Measurements from ENCODE around the gene KCNK10. TPM values are rescaled to one million over a fixed set of nuclear protein-coding genes. Genes with fewer than 3 reads are reported as not detected.

KCNK10 gene
- total and polyA plus RNA-seq, 4 experiments from 2014 or later = not detected

- POLR2A ChIA-PET (ENCODE audit: partially characterized antibody) = no interaction called here
- H3K9me3 Mint-ChIP-seq = no peaks in the 10 kb centered on the region
- DNase-seq = no peak
- Histone ChIP-seq H3K27ac (ENCODE audit: low read depth, low read length) (no peak overlapping the region), H3K36me3 (ENCODE audit: insufficient read depth, low read length) (no peaks in the 10 kb centered on the region), H3K27me3 (ENCODE audit: insufficient read depth, low read length) (peaks cover 8% of the 10 kb centered on the region), H3K9me3 (ENCODE audit: control insufficient read depth in 1 of 2, low read length in 2 of 2) (no peaks in the 10 kb centered on the region), H3K4me1 (ENCODE audit: insufficient read depth, low read length) (no peaks in the 10 kb centered on the region), H3K4me3 (ENCODE audit: low read length in 2 of 2) (no peak overlapping the region)
- H3K4me1 Mint-ChIP-seq = no peaks in the 10 kb centered on the region
- peaks cover 14 to 25% of the 10 kb centered on the region in 2 donors for H3K27me3 Mint-ChIP-seq
- H3K27ac Mint-ChIP-seq = no peak overlapping the region
- H3K4me3 Mint-ChIP-seq = no peak overlapping the region
- CTCF ChIA-PET (ENCODE audit: partially characterized antibody) = no interaction called here
- no peaks in the 10 kb centered on the region for H3K36me3 Mint-ChIP-seq
- intact Hi-C loops (cut with micrococcal nuclease) = no loop called here
These were observed 126.1 kb downstream of the KCNK10 start for GRCh38 chr14:88196925-88197324.

- ChIA-PET POLR2A (ENCODE audit: partially characterized antibody) (no interaction called here), CTCF (ENCODE audit: partially characterized antibody) (interaction anchor here (1.0 kb wide), 2 partner anchors 14 to 251 kb away, joined by 3 read pairs; no protein-coding TSS in a partner anchor)
- H3K4me1 ChIP-seq (ENCODE audit: insufficient read depth, low read length) = no peaks in the 10 kb centered on the region
- no peak overlapping the region for H3K4me3 ChIP-seq (ENCODE audit: low read length in 2 of 2)
- Mint-ChIP-seq H3K4me1 (no peaks in the 10 kb centered on the region), H3K27ac (no peak overlapping the region), H3K9me3 (no peaks in the 10 kb centered on the region), H3K4me3 (no peak overlapping the region), H3K27me3 (peaks cover 17 to 28% of the 10 kb centered on the region in 2 donors), H3K36me3 (no peaks in the 10 kb centered on the region)
- intact Hi-C loops (cut with micrococcal nuclease) = no loop called here
- H3K36me3 ChIP-seq (ENCODE audit: insufficient read depth, low read length) = no peaks in the 10 kb centered on the region
- H3K27me3 ChIP-seq (ENCODE audit: insufficient read depth, low read length) = peaks cover 8% of the 10 kb centered on the region
- H3K27ac ChIP-seq (ENCODE audit: low read depth, low read length) = no peak overlapping the region
- H3K9me3 ChIP-seq (ENCODE audit: control insufficient read depth in 1 of 2, low read length in 2 of 2) = no peaks in the 10 kb centered on the region
- no peak for DNase-seq
These were observed 126.8 kb downstream of the KCNK10 start for GRCh38 chr14:88196116-88196890.

- Histone ChIP-seq H3K27ac (ENCODE audit: low read depth, low read length) (no peak overlapping the region), H3K4me3 (ENCODE audit: low read length in 2 of 2) (no peak overlapping the region), H3K9me3 (ENCODE audit: control insufficient read depth in 1 of 2, low read length in 2 of 2) (no peaks in the 10 kb centered on the region), H3K4me1 (ENCODE audit: insufficient read depth, low read length) (no peaks in the 10 kb centered on the region), H3K36me3 (ENCODE audit: insufficient read depth, low read length) (no peaks in the 10 kb centered on the region), H3K27me3 (ENCODE audit: insufficient read depth, low read length) (peaks cover 8% of the 10 kb centered on the region)
- no peak for DNase-seq
- no peak overlapping the region for H3K27ac Mint-ChIP-seq
- H3K4me3 Mint-ChIP-seq = no peak overlapping the region
- no peaks in the 10 kb centered on the region for H3K9me3 Mint-ChIP-seq
- CTCF ChIA-PET (ENCODE audit: partially characterized antibody) = interaction anchor here (1.0 kb wide), 2 partner anchors 14 to 251 kb away, joined by 3 read pairs; no protein-coding TSS in a partner anchor
- peaks cover 17 to 26% of the 10 kb centered on the region in 2 donors for H3K27me3 Mint-ChIP-seq
- POLR2A ChIA-PET (ENCODE audit: partially characterized antibody) = no interaction called here
- no peaks in the 10 kb centered on the region for H3K4me1 Mint-ChIP-seq
- intact Hi-C loops (cut with micrococcal nuclease) = no loop called here
- no peaks in the 10 kb centered on the region for H3K36me3 Mint-ChIP-seq
These were observed 127.4 kb downstream of the KCNK10 start for GRCh38 chr14:88195676-88196075.

GRCh38 chr14:88194531-88194930 is 128.5 kb downstream of the KCNK10 start:
- Histone ChIP-seq H3K9me3 (ENCODE audit: control insufficient read depth in 1 of 2, low read length in 2 of 2) (no peaks in the 10 kb centered on the region), H3K4me1 (ENCODE audit: insufficient read depth, low read length) (no peaks in the 10 kb centered on the region), H3K27ac (ENCODE audit: low read depth, low read length) (no peak overlapping the region), H3K4me3 (ENCODE audit: low read length in 2 of 2) (no peak overlapping the region), H3K27me3 (ENCODE audit: insufficient read depth, low read length) (peaks cover 8% of the 10 kb centered on the region), H3K36me3 (ENCODE audit: insufficient read depth, low read length) (no peaks in the 10 kb centered on the region)
- Mint-ChIP-seq H3K27me3 (peaks cover 19 to 25% of the 10 kb centered on the region in 2 donors), H3K9me3 (no peaks in the 10 kb centered on the region), H3K36me3 (no peaks in the 10 kb centered on the region), H3K4me1 (peaks cover 0 to under 1% (median 0%) of the 10 kb centered on the region in 4 donors), H3K27ac (no peak overlapping the region), H3K4me3 (no peak overlapping the region)
- CTCF ChIA-PET (ENCODE audit: partially characterized antibody) = no interaction called here
- DNase-seq = no peak
- intact Hi-C loops (cut with micrococcal nuclease) = no loop called here
- POLR2A ChIA-PET (ENCODE audit: partially characterized antibody) = no interaction called here

- CTCF ChIA-PET (ENCODE audit: partially characterized antibody) = interaction anchor here (0.9 to 1.5 kb wide), 3 partner anchors 9 to 113 kb away, joined by 3 read pairs; no protein-coding TSS in a partner anchor
- no peak overlapping the region for H3K27ac Mint-ChIP-seq
These were observed 131.5 kb downstream of the KCNK10 start for GRCh38 chr14:88191605-88192004.

GRCh38 chr14:88189417-88190191 is 133.5 kb downstream of the KCNK10 start:
- POLR2A ChIA-PET (ENCODE audit: partially characterized antibody) = no interaction called here
- intact Hi-C loops (cut with micrococcal nuclease) = loop anchor here (5.0 kb wide), 1 partner anchor 193 kb away; no protein-coding TSS in a partner anchor
- Mint-ChIP-seq H3K27me3 (peaks cover 15% of the 10 kb centered on the region in 2 donors), H3K36me3 (no peaks in the 10 kb centered on the region), H3K4me1 (peaks cover 3 to 8% (median 5%) of the 10 kb centered on the region in 4 donors), H3K9me3 (no peaks in the 10 kb centered on the region), H3K27ac (peak overlapping the region in 1 of 7 donors; percentile 30), H3K4me3 (peak overlapping the region; percentile 47 to 84 (median 68))
- Histone ChIP-seq H3K36me3 (ENCODE audit: insufficient read depth, low read length) (no peaks in the 10 kb centered on the region), H3K9me3 (ENCODE audit: control insufficient read depth in 1 of 2, low read length in 2 of 2) (no peaks in the 10 kb centered on the region), H3K27ac (ENCODE audit: low read depth, low read length) (no peak overlapping the region), H3K27me3 (ENCODE audit: insufficient read depth, low read length) (no peaks in the 10 kb centered on the region), H3K4me3 (ENCODE audit: low read length in 2 of 2) (no peak overlapping the region), H3K4me1 (ENCODE audit: insufficient read depth, low read length) (peaks cover 6% of the 10 kb centered on the region)
- DNase-seq = peak in 4 of 5 donors; percentile 29 to 41 (median 36)
- CTCF ChIA-PET (ENCODE audit: partially characterized antibody) = interaction anchor here (0.6 to 4.5 kb wide), 26 partner anchors 9 to 678 kb away, joined by 3 to 27 read pairs (median 5); partner anchors contain the start of gene SPATA7

More at GRCh38 chr14:88191605-88192004, 131.5 kb downstream of the KCNK10 start:
- Histone ChIP-seq H3K9me3 (ENCODE audit: control insufficient read depth in 1 of 2, low read length in 2 of 2) (no peaks in the 10 kb centered on the region), H3K4me3 (ENCODE audit: low read length in 2 of 2) (no peak overlapping the region), H3K36me3 (ENCODE audit: insufficient read depth, low read length) (no peaks in the 10 kb centered on the region), H3K27me3 (ENCODE audit: insufficient read depth, low read length) (peaks cover 8% of the 10 kb centered on the region), H3K27ac (ENCODE audit: low read depth, low read length) (no peak overlapping the region), H3K4me1 (ENCODE audit: insufficient read depth, low read length) (peaks cover 6% of the 10 kb centered on the region)
- Mint-ChIP-seq H3K4me1 (peaks cover 3 to 8% (median 5%) of the 10 kb centered on the region in 4 donors), H3K27me3 (peaks cover 23 to 25% of the 10 kb centered on the region in 2 donors), H3K4me3 (no peak overlapping the region), H3K36me3 (no peaks in the 10 kb centered on the region), H3K9me3 (no peaks in the 10 kb centered on the region)
- DNase-seq = no peak
- POLR2A ChIA-PET (ENCODE audit: partially characterized antibody) = no interaction called here
- intact Hi-C loops (cut with micrococcal nuclease) = no loop called here

Measured in CD4-positive, alpha-beta memory T cell (primary cell).